Muscle of arm (tissue), 12 donors: ENCODE measurements around the gene MBP. TPM values are rescaled to one million over a fixed set of nuclear protein-coding genes. Genes with fewer than 3 reads are reported as not detected.
"Not testable (repeated sequence)": the region's sequence is repeated elsewhere in the genome, so short reads cannot be mapped to it uniquely, and the experiment has no call there.

Experiments used
- DNase-seq: peaks from one replicate; pipeline ENCODE4 v3.0.0-alpha.2; 2013
- polyA plus RNA-seq, 12 donors: library from polyadenylated mRNA; unstranded; fragments of 120-200 nt; gene quantifications; one replicate each; pipeline ENCODE4 v1.2.1, GENCODE V29; 2013; ENCODE audit not compliant: insufficient read length in 12 of 12

Gene MBP
- polyA plus RNA-seq, 12 donors: 9.7 to 30.7 (median 17.5) TPM; not detected in 1

GRCh38 chr18:76991021-76991688 is 141.4 kb downstream of the MBP start:
- no peak for DNase-seq

DNA sequence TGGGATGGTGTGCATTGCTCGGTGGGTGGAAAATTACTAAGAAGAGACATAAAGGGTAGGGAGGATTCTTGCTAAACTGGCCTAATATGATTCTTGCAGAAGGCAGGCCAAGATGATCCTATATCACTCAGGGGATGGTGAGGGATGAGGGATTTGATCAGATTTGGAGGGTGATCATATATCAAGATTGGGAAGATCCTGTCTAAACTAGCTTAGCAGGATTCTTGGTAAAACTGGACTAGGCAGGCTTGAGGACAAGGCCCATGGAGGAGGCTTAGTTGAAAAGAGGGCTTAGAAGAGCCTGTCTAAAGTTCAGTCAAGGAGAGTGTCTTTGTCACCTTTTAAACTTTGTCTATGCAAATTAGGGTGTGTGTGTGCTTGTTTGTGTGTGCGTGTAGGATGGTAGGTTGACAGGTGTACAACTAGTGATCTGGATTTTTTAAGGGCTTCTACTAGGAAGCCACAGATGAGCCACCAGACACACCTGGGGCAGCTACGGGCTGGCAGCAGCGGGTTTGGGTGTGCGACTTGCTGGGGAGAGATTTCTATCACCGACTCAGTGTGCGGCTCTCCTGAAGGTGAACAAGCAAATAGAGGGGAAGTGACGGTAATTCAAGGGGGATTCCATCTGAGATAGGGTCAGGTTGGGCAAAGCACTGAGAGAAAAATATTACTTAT is 142.1 kb downstream of the MBP start:
- not testable (repeated sequence) for DNase-seq

DNA sequence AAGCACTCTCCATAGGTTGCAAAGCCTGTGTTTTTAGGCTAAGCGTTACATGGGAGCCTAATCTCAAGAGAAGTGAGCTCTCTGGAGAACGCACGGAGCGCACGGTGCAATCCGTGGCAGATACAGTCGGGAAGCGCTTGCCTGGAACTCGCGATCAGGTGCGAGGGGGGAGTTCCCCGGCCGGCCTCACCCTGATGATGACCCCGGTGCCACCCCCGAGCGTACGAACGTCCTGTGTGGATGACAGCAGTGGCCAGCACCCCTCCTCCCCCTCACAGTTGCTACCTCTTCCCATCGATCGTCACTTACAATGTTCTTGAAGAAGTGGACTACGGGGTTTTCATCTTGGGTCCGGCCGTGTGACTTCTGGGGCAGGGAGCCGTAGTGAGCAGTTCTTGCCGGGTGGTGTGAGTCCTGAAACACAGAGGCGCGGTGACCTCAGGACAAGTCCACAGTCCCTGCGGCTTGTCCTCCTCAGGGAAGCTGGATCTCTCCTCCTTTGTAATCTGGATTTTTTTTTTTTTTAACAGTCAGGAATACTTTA is 142.9 kb downstream of the MBP start:
- no peak for DNase-seq

- DNase-seq: no peak
Observed at GRCh38 chr18:76988827-76989646, 143.5 kb downstream of the MBP start.

- no peak for DNase-seq
Observed at GRCh38 chr18:76988031-76988826, 144.4 kb downstream of the MBP start.

DNA sequence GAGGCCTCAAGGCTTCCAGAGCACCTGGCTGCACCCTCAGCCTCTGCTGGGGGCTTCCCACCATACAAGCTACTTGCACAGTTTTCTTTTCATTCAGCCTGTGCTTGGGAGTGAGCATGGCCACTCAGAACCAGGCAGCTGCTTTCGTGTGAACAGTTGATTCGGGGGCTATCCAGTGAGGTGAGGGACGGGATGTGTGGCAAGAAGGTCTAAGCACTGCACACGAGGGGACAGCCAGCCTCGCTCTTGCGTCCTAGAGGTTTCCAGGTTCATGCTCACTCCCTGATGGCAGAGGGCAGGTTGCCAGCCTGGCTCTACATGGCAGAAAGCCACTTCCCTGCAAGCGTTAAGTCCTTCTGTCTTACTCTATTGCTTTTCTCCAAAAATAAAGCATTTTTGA is 146.2 kb downstream of the MBP start:
- DNase-seq: no peak

- no peak for DNase-seq
Observed at GRCh38 chr18:76985951-76986236, 146.7 kb downstream of the MBP start.

GRCh38 chr18:76985156-76985950 is 147.2 kb downstream of the MBP start:
- DNase-seq: no peak

DNA sequence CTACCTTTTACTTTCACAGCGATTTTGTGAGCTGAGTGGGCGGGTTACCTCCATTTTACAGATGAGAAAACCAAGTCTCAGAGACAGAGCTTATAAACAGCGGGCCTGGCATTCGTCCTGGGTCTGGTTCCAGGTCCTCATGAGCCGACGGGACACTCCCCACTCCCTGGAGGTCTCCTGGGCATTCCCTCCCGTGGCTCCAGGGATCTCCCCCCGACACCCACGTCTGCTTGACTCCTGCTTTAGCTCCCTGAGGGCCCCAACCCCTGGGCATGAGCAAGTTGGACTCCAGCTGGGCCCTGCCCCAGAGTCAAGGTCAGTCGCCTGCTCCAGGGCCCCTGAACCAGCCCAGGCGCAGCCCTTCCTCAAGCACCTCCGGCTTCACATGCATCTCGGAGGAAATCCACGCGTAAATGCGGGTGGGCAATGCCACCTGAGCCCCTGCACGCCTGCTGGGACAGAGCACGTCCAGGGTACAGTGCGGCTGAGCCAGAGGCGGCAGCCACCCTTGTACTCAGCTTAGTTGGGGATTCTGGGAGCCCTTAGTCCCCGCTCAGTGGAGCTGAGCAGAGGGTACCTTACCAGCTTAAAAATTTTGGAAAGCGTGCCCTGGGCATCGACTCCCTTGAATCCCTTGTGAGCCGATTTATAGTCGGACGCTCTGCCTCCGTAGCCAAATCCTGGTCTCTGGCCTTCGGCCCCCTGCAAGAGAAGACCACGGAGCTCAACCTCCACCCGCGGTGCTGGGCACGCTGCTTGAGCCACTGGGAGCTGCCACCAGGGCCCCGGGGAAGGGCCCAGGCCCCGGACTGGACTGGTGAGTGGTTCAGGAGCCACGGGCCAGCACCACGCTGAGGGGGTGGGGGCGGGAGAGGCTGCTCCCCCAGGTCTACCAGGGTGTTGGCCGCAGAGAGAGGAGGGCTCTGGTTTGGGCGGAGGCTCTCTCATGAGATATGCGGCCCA is 148.1 kb downstream of the MBP start:
- no peak for DNase-seq

- DNase-seq: no peak
Observed at GRCh38 chr18:76983613-76984051, 149.0 kb downstream of the MBP start.

DNA sequence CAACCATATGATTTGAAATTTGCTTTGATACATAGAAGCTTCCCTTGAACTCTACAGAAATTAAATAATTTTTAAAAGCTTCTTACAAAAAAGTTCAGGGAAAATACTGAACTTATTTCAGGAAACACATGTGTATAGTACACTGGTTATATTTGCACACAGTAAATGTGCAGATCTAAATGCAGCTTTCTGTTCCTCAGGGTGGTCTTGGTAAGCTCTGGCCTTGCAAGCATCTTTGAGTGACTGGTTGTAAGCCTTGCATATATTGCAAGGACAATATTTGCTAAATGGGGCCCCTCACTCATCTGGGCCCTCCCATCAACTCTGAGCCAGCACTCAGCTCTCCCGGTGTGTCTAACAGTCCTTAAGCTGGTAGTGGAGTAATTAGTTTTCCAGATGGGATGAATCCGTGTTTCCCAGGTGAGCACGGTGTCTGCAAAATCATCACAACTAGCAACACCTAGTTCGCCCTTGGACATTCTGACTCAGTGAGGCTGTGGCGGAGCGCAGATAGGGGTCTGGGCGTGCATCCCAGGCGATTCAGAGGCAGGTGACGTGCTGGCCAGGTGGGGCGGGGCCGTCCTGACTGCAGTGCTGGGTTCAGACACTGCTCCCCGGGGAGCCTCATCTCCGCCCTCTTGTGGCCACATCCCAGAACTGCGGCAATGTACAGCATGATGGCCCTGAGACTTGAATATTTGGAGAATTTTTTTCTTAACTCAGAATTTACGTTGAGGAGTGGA is 149.6 kb downstream of the MBP start:
- peak; percentile 72 for DNase-seq

DNA sequence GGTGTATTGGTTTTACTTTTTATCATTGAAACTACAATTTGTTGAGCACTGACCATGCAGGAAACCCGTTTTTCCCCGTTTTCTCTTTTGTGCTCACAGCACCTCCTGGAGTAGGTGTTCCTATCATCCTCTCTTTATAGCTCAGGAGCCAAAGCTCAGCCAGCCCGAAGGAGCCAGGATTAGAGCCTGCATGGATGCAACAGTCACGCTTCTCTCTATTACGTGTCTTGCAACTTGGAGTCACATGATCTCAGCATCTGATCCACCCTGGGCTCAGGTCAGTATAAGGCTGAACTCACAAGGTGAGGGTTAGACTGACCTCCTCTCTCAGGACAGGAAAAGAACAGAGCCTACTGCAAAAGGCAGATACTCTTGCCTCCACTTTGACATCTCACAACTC is 150.5 kb downstream of the MBP start:
- DNase-seq: no peak

DNA sequence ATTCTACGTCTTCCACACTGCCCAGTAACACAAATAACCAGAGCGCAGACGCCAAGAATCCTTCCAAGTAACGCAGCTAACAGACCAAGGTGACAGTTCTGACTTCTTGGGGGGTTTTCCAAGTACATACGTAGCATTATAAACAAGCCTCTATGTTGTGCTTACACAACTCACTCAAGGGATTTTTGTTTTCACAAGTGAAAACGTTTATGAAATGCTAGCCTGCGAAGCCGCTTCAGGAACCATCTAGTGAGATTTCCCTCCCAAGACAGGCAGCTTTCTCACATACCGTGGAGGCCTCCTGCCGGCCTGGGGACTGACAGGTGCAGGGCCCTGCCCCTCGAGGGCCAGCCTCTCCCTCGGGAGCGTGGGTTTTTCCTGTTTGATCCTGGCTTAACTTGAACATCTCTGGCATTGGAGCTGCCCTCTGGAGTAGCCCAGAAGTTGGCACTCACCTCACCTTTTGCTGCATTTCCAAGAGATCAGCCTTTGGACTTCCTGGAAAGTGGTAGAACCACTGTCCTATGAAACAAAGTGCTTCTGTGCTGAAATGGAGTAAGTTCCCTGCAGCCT is 151.1 kb downstream of the MBP start:
- no peak for DNase-seq

- no peak for DNase-seq
Observed at GRCh38 chr18:76980663-76981395, 151.8 kb downstream of the MBP start.

DNA sequence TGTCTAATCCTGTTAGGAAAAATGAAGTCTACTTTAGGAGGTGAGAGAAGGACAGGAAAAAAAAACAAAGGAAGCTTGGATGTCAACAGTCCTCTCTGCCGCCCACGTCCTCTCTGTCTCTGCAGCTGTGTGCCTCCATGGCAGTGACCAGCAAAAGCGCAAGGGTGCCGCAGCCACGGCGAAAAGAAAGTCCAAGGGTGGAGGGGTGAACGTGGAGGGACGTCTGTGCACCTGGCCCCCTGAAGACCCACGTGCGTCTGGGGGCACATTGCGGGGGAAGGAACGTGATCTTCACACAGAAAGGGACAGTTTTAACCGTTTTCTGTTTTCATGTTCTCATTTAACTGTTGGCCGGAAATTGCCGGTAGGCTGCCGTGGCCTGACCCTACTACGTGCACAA is 152.7 kb downstream of the MBP start:
- DNase-seq: no peak

GRCh38 chr18:76979111-76979751 is 153.4 kb downstream of the MBP start:
- DNase-seq: no peak

GRCh38 chr18:76978616-76979015 is 154.0 kb downstream of the MBP start:
- no peak for DNase-seq
